Activated T-helper 1 cell treated with anti-CD3 and anti-CD28 coated beads, Interleukin-12 subunit alpha, Interleukin-12 subunit beta, Interleukin-2, Interleukin-4 antibody, amounts not matched to agents 30 ng/mL and 10 ng/mL and 1 ng/mL, durations not matched to agents 14 hours and 24 hours and 36 hours (primary cell): ENCODE measurements around the gene FMN2. TPM values are rescaled to one million over a fixed set of nuclear protein-coding genes. Genes with fewer than 3 reads are reported as not detected.

ENCODE experiments used
- DNase-seq: peaks from one replicate; pipeline ENCODE4 v3.0.0; 2021; ENCODE audit warnings: low spot score
- H3K27ac Mint-ChIP-seq: one replicate; pipeline ENCODE4 v1.8.0; 2021; ENCODE audit warnings: mild to moderate bottlenecking, mixed read lengths
- H3K27me3 Mint-ChIP-seq: one replicate; pipeline ENCODE4 v1.8.0; 2022; ENCODE audit warnings: mild to moderate bottlenecking, moderate library complexity, mixed read lengths; ENCODE audit not compliant: insufficient read depth
- H3K36me3 Mint-ChIP-seq: one replicate; pipeline ENCODE4 v1.8.0; 2021; ENCODE audit warnings: low read depth, mixed read lengths
- H3K4me1 Mint-ChIP-seq: one replicate; pipeline ENCODE4 v1.8.0; 2021; ENCODE audit warnings: low read depth, mixed read lengths
- H3K4me3 Mint-ChIP-seq: one replicate; pipeline ENCODE4 v1.8.0; 2021; ENCODE audit warnings: mild to moderate bottlenecking, moderate library complexity, mixed read lengths
- H3K9me3 Mint-ChIP-seq: one replicate; pipeline ENCODE4 v1.8.0; 2021; ENCODE audit warnings: mixed read lengths
- intact Hi-C: fragments of 100-400 bp; cut with micrococcal nuclease; formaldehyde crosslinking; loops from one replicate; pipeline ENCODE4 v1.15.1; 2024
- total RNA-seq: library from RNA; stranded (reverse); gene quantifications from 2 replicates; pipeline ENCODE4 v1.2.3, GENCODE V29; 2022

The FMN2 gene
- total RNA-seq, 1 donor from 2014 or later, result not detected

GRCh38 chr1:240235521-240236288 is 144.0 kb downstream of the FMN2 start:
- Mint-ChIP-seq H3K4me3 (no peak overlapping the region), H3K4me1 (no peaks in the 10 kb centered on the region), H3K9me3 (no peaks in the 10 kb centered on the region), H3K27ac (no peak overlapping the region), H3K27me3 (no peaks in the 10 kb centered on the region), H3K36me3 (no peaks in the 10 kb centered on the region)
- intact Hi-C loops, result no loop called here
- no peak for DNase-seq

- Mint-ChIP-seq H3K36me3 (no peaks in the 10 kb centered on the region), H3K27ac (no peak overlapping the region), H3K9me3 (peaks cover 4% of the 10 kb centered on the region), H3K27me3 (no peaks in the 10 kb centered on the region), H3K4me1 (no peaks in the 10 kb centered on the region), H3K4me3 (no peak overlapping the region)
- no peak for DNase-seq
- intact Hi-C loops, result no loop called here
These were observed 145.6 kb downstream of the FMN2 start for GRCh38 chr1:240237305-240237721.

- Mint-ChIP-seq H3K27ac (no peak overlapping the region), H3K9me3 (peaks cover 5% of the 10 kb centered on the region), H3K36me3 (no peaks in the 10 kb centered on the region), H3K4me1 (no peaks in the 10 kb centered on the region), H3K27me3 (no peaks in the 10 kb centered on the region), H3K4me3 (no peak overlapping the region)
- intact Hi-C loops, result no loop called here
- no peak for DNase-seq
These were observed 147.6 kb downstream of the FMN2 start for GRCh38 chr1:240239309-240239708.

GRCh38 chr1:240241278-240241677 is 149.6 kb downstream of the FMN2 start:
- Mint-ChIP-seq H3K4me1 (no peaks in the 10 kb centered on the region), H3K27me3 (no peaks in the 10 kb centered on the region), H3K36me3 (no peaks in the 10 kb centered on the region), H3K27ac (no peak overlapping the region), H3K9me3 (peaks cover 5% of the 10 kb centered on the region), H3K4me3 (no peak overlapping the region)
- no peak for DNase-seq
- intact Hi-C loops, result no loop called here

GRCh38 chr1:240242601-240243144 is 151.0 kb downstream of the FMN2 start:
- intact Hi-C loops, result no loop called here
- Mint-ChIP-seq H3K4me1 (no peaks in the 10 kb centered on the region), H3K27ac (no peak overlapping the region), H3K36me3 (no peaks in the 10 kb centered on the region), H3K9me3 (peaks cover 5% of the 10 kb centered on the region), H3K27me3 (no peaks in the 10 kb centered on the region), H3K4me3 (no peak overlapping the region)
- DNase-seq, result no peak

GRCh38 chr1:240244968-240245628 is 153.4 kb downstream of the FMN2 start:
- H3K4me1 Mint-ChIP-seq, result no peaks in the 10 kb centered on the region
- peaks cover 5% of the 10 kb centered on the region for H3K9me3 Mint-ChIP-seq
- H3K36me3 Mint-ChIP-seq, result no peaks in the 10 kb centered on the region
- H3K27me3 Mint-ChIP-seq, result no peaks in the 10 kb centered on the region
- no peak overlapping the region for H3K4me3 Mint-ChIP-seq
- H3K27ac Mint-ChIP-seq, result no peak overlapping the region
- no peak for DNase-seq
- intact Hi-C loops, result no loop called here

GRCh38 chr1:240245629-240246020 is 153.9 kb downstream of the FMN2 start:
- Mint-ChIP-seq H3K36me3 (no peaks in the 10 kb centered on the region), H3K4me1 (no peaks in the 10 kb centered on the region), H3K4me3 (no peak overlapping the region), H3K27me3 (no peaks in the 10 kb centered on the region), H3K27ac (no peak overlapping the region), H3K9me3 (peaks cover 5% of the 10 kb centered on the region)
- no peak for DNase-seq
- intact Hi-C loops, result no loop called here

- Mint-ChIP-seq H3K4me1 (no peaks in the 10 kb centered on the region), H3K27me3 (no peaks in the 10 kb centered on the region), H3K9me3 (no peaks in the 10 kb centered on the region), H3K36me3 (no peaks in the 10 kb centered on the region), H3K27ac (no peak overlapping the region), H3K4me3 (no peak overlapping the region)
- no peak for DNase-seq
- intact Hi-C loops, result no loop called here
These were observed 156.2 kb downstream of the FMN2 start for GRCh38 chr1:240247899-240248298.

GRCh38 chr1:240254006-240254405 is 162.3 kb downstream of the FMN2 start:
- DNase-seq, result no peak
- intact Hi-C loops, result no loop called here
- H3K9me3 Mint-ChIP-seq, result peaks cover 20% of the 10 kb centered on the region
- H3K36me3 Mint-ChIP-seq, result no peaks in the 10 kb centered on the region
- H3K27me3 Mint-ChIP-seq, result no peaks in the 10 kb centered on the region
- H3K4me3 Mint-ChIP-seq, result no peak overlapping the region
- H3K27ac Mint-ChIP-seq, result no peak overlapping the region
- H3K4me1 Mint-ChIP-seq, result no peaks in the 10 kb centered on the region

- Mint-ChIP-seq H3K9me3 (peaks cover 20% of the 10 kb centered on the region), H3K4me1 (no peaks in the 10 kb centered on the region)
These were observed 163.2 kb downstream of the FMN2 start for GRCh38 chr1:240254778-240255291.

GRCh38 chr1:240255922-240256321 is 164.2 kb downstream of the FMN2 start:
- Mint-ChIP-seq H3K9me3 (peaks cover 23% of the 10 kb centered on the region), H3K27me3 (no peaks in the 10 kb centered on the region), H3K4me3 (no peak overlapping the region), H3K36me3 (no peaks in the 10 kb centered on the region), H3K27ac (no peak overlapping the region), H3K4me1 (no peaks in the 10 kb centered on the region)
- intact Hi-C loops, result no loop called here
- no peak for DNase-seq

More at GRCh38 chr1:240254778-240255291, 163.2 kb downstream of the FMN2 start:
- Mint-ChIP-seq H3K4me3 (no peak overlapping the region), H3K36me3 (no peaks in the 10 kb centered on the region), H3K27ac (no peak overlapping the region), H3K27me3 (no peaks in the 10 kb centered on the region)
- DNase-seq, result no peak
- intact Hi-C loops, result no loop called here

- peaks cover 23% of the 10 kb centered on the region for H3K9me3 Mint-ChIP-seq
- no peak for DNase-seq
- H3K36me3 Mint-ChIP-seq, result no peaks in the 10 kb centered on the region
- intact Hi-C loops, result no loop called here
- no peak overlapping the region for H3K4me3 Mint-ChIP-seq
- H3K27ac Mint-ChIP-seq, result no peak overlapping the region
- H3K27me3 Mint-ChIP-seq, result no peaks in the 10 kb centered on the region
- H3K4me1 Mint-ChIP-seq, result no peaks in the 10 kb centered on the region
These were observed 165.3 kb downstream of the FMN2 start for GRCh38 chr1:240256836-240257503.

GRCh38 chr1:240258910-240259309 is 167.2 kb downstream of the FMN2 start:
- intact Hi-C loops, result no loop called here
- Mint-ChIP-seq H3K27me3 (no peaks in the 10 kb centered on the region), H3K36me3 (no peaks in the 10 kb centered on the region), H3K4me1 (no peaks in the 10 kb centered on the region), H3K4me3 (no peak overlapping the region), H3K9me3 (peaks cover 15% of the 10 kb centered on the region), H3K27ac (no peak overlapping the region)
- no peak for DNase-seq
